Brain microvascular endothelial cell (primary cell): ENCODE data around the gene HOXA5.

ENCODE experiments used
- DNase-seq: peaks from one replicate; pipeline ENCODE4 v3.0.0-alpha.2; 2020
- H3K27ac ChIP-seq: fragments of 250-450 bp; sonication (Bioruptor Pico); 2 replicates; pipeline ENCODE4 v1.5.1; 2020; ENCODE audit warnings: mild to moderate bottlenecking, moderate library complexity
- H3K27me3 ChIP-seq: fragments of 250-450 bp; sonication (Bioruptor Pico); replicated peaks from 2 replicates; pipeline ENCODE4 v1.5.1; 2020; ENCODE audit warnings: mild to moderate bottlenecking
- H3K36me3 ChIP-seq: fragments of 250-450 bp; sonication (Bioruptor Pico); replicated peaks from 2 replicates; pipeline ENCODE4 v1.5.1; 2020; ENCODE audit warnings: mild to moderate bottlenecking
- H3K4me3 ChIP-seq: 2 replicates; pipeline ENCODE4 v1.5.1; 2011; ENCODE audit warnings: low read depth, mild to moderate bottlenecking, control low read depth, low read length, moderate library complexity
- CTCF ChIP-seq: IDR thresholded peaks from 2 replicates; pipeline ENCODE4 v1.5.1; 2011; ENCODE audit warnings: low read depth, mild to moderate bottlenecking, moderate library complexity, low read length, control low read depth, inconsistent platforms; ENCODE audit errors: missing control alignments
- in situ Hi-C: cut with HindIII; loops from 2 replicates; pipeline ENCODE4 v1.10.0; 2017; ENCODE audit warnings: low sequenced_read_pairs, low pct_ligation_motif_present

Gene HOXA5

GRCh38 chr7:27091941-27092818 lies 51.3 kb downstream of the HOXA5 start:
- DNase-seq, result no peak
- in situ Hi-C loops, result no loop called here

GRCh38 chr7:27091105-27091504 lies 52.4 kb downstream of the HOXA5 start:
- Histone ChIP-seq H3K27me3 (peaks cover 79% of the 10 kb centered on the region), H3K27ac (no peak overlapping the region), H3K36me3 (no peaks in the 10 kb centered on the region), H3K4me3 (no peak overlapping the region)
- TF ChIP-seq CTCF, result no peak
- DNase-seq, result no peak
- in situ Hi-C loops, result no loop called here

More at GRCh38 chr7:27091941-27092818, 51.3 kb downstream of the HOXA5 start:
- Histone ChIP-seq H3K36me3 (no peaks in the 10 kb centered on the region), H3K27me3 (peaks cover 89% of the 10 kb centered on the region), H3K27ac (no peak overlapping the region), H3K4me3 (no peak overlapping the region)
- no peak for TF ChIP-seq CTCF
